ENCODE measurements around the gene OPTC. TPM values are rescaled to one million over a fixed set of nuclear protein-coding genes. Genes with fewer than 3 reads are reported as not detected.
A peak's percentile ranks its signal among the peaks of the same experiment; 100 is the strongest.

Gene OPTC
- total RNA-seq, 2 experiments from 2014 or later, result not detected

GRCh38 chr1:203521074-203521794 lies 27.3 kb downstream of the OPTC start:
- no peak overlapping the region for H3K4me3 Mint-ChIP-seq
- ATAC-seq, result peak; percentile 45
- no peak overlapping the region for H3K27ac Mint-ChIP-seq
- ChIA-PET CTCF (interaction anchor here (1.4 kb wide), 1 partner anchor 18 kb away, joined by 4 read pairs; no protein-coding TSS in a partner anchor), POLR2A (no interaction called here)
- H3K27me3 Mint-ChIP-seq, result no peaks in the 10 kb centered on the region
- H3K9me3 Mint-ChIP-seq, result no peaks in the 10 kb centered on the region
- intact Hi-C loops (cut with micrococcal nuclease), result no loop called here
- peak; percentile 17 for DNase-seq
- H3K36me3 Mint-ChIP-seq (ENCODE audit: low read depth), result no peaks in the 10 kb centered on the region
- no peak for TF ChIP-seq CTCF (IDR thresholded peaks at IDR 0.05)
- no peaks in the 10 kb centered on the region for H3K4me1 Mint-ChIP-seq (ENCODE audit: low read depth)

GRCh38 chr1:203521812-203522211 lies 27.9 kb downstream of the OPTC start:
- Mint-ChIP-seq H3K4me1 (ENCODE audit: low read depth) (no peaks in the 10 kb centered on the region), H3K27ac (no peak overlapping the region), H3K27me3 (no peaks in the 10 kb centered on the region), H3K36me3 (ENCODE audit: low read depth) (no peaks in the 10 kb centered on the region), H3K4me3 (no peak overlapping the region), H3K9me3 (no peaks in the 10 kb centered on the region)
- CTCF ChIA-PET, result interaction anchor here (0.7 to 1.4 kb wide), 2 partner anchors 10 to 18 kb away, joined by 3 to 4 read pairs; no protein-coding TSS in a partner anchor
- ATAC-seq, result no peak
- POLR2A ChIA-PET, result no interaction called here
- no peak for DNase-seq
- no peak for TF ChIP-seq CTCF (IDR thresholded peaks at IDR 0.05)
- intact Hi-C loops (cut with micrococcal nuclease), result no loop called here

- intact Hi-C loops (cut with micrococcal nuclease), result no loop called here
- no peaks in the 10 kb centered on the region for H3K4me1 Mint-ChIP-seq (ENCODE audit: low read depth)
- DNase-seq, result no peak
- H3K27ac Mint-ChIP-seq, result no peak overlapping the region
- ChIA-PET CTCF (interaction anchor here (0.7 kb wide), 1 partner anchor 9 kb away, joined by 3 read pairs; no protein-coding TSS in a partner anchor), POLR2A (no interaction called here)
- no peaks in the 10 kb centered on the region for H3K36me3 Mint-ChIP-seq (ENCODE audit: low read depth)
- no peak overlapping the region for H3K4me3 Mint-ChIP-seq
- no peak for TF ChIP-seq CTCF (IDR thresholded peaks at IDR 0.05)
- no peak for ATAC-seq
- H3K27me3 Mint-ChIP-seq, result no peaks in the 10 kb centered on the region
- H3K9me3 Mint-ChIP-seq, result no peaks in the 10 kb centered on the region
Measured at GRCh38 chr1:203522237-203522636, 28.3 kb downstream of the OPTC start.

GRCh38 chr1:203523667-203524066 lies 29.7 kb downstream of the OPTC start:
- H3K27ac Mint-ChIP-seq, result no peak overlapping the region
- H3K4me1 Mint-ChIP-seq (ENCODE audit: low read depth), result no peaks in the 10 kb centered on the region
- no peaks in the 10 kb centered on the region for H3K36me3 Mint-ChIP-seq (ENCODE audit: low read depth)
- H3K9me3 Mint-ChIP-seq, result no peaks in the 10 kb centered on the region
- CTCF ChIA-PET, result interaction anchor here (1.6 kb wide), 1 partner anchor 10 kb away, joined by 4 read pairs; no protein-coding TSS in a partner anchor
- intact Hi-C loops (cut with micrococcal nuclease), result no loop called here
- TF ChIP-seq CTCF (IDR thresholded peaks at IDR 0.05), result no peak
- ATAC-seq (no peak), DNase-seq (no peak)
- POLR2A ChIA-PET, result no interaction called here
- H3K27me3 Mint-ChIP-seq, result no peaks in the 10 kb centered on the region
- no peak overlapping the region for H3K4me3 Mint-ChIP-seq

GRCh38 chr1:203524152-203524551 lies 30.2 kb downstream of the OPTC start:
- CTCF ChIA-PET, result interaction anchor here (1.6 kb wide), 1 partner anchor 11 kb away, joined by 4 read pairs; no protein-coding TSS in a partner anchor
- H3K27ac Mint-ChIP-seq, result no peak overlapping the region
- H3K27me3 Mint-ChIP-seq, result no peaks in the 10 kb centered on the region
- no peak for TF ChIP-seq CTCF (IDR thresholded peaks at IDR 0.05)
- POLR2A ChIA-PET, result no interaction called here
- no peaks in the 10 kb centered on the region for H3K4me1 Mint-ChIP-seq (ENCODE audit: low read depth)
- DNase-seq (no peak), ATAC-seq (no peak)
- H3K9me3 Mint-ChIP-seq, result no peaks in the 10 kb centered on the region
- intact Hi-C loops (cut with micrococcal nuclease), result no loop called here
- H3K4me3 Mint-ChIP-seq, result no peak overlapping the region
- H3K36me3 Mint-ChIP-seq (ENCODE audit: low read depth), result no peaks in the 10 kb centered on the region
